Cardiac fibroblast (primary cell): Measurements from ENCODE around the gene HOXB1.

Experiments
- DNase-seq, 2 donors: peaks; one replicate each; pipeline versions ENCODE4 v3.0.0 to v3.0.0-alpha.2; 2010; ENCODE audit warnings: low read depth in 2 of 2
- H3K4me3 ChIP-seq, 2 donors: replicated peaks in 1 of 2; 1 replicate in 1 of 2; 2 replicates in 1 of 2; pipeline ENCODE4 v1.5.1; 2011; ENCODE audit warnings: low read depth in 2 of 2, low read length in 2 of 2, mild to moderate bottlenecking in 2 of 2, moderate library complexity in 1 of 2
- TF ChIP-seq, protein P1 (sequence below): IDR thresholded peaks from one replicate; pipeline ENCODE4 v1.5.1; 2011; ENCODE audit warnings: low read depth, mild to moderate bottlenecking, low read length, inconsistent platforms

Gene HOXB1

DNA sequence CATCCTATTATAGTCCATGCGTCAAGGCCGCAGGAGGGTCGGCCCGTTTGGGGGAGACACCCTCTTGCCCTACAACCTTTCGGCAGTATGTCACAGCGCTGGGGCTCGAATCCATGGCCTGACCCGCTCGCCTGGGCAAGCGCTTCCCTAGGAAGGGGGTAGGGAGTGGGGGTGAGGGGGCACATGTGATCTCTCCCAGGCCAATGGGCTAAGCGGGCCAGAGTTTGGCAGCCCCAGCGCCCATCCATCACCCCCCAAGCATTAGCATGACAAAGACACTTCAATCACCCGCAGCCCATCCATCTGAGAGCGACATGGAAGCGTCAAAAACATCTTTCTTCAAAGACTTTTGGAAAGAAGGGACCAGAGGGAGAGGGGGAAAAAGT is at the start of gene HOXB1:
HOXB1 (minus strand) TSS at position 125 of the 386 bp plus-strand sequence; CDS start at position 18, 107 bp downstream.
- no peak within 1 kb of the TSS for H3K4me3 ChIP-seq

DNA sequence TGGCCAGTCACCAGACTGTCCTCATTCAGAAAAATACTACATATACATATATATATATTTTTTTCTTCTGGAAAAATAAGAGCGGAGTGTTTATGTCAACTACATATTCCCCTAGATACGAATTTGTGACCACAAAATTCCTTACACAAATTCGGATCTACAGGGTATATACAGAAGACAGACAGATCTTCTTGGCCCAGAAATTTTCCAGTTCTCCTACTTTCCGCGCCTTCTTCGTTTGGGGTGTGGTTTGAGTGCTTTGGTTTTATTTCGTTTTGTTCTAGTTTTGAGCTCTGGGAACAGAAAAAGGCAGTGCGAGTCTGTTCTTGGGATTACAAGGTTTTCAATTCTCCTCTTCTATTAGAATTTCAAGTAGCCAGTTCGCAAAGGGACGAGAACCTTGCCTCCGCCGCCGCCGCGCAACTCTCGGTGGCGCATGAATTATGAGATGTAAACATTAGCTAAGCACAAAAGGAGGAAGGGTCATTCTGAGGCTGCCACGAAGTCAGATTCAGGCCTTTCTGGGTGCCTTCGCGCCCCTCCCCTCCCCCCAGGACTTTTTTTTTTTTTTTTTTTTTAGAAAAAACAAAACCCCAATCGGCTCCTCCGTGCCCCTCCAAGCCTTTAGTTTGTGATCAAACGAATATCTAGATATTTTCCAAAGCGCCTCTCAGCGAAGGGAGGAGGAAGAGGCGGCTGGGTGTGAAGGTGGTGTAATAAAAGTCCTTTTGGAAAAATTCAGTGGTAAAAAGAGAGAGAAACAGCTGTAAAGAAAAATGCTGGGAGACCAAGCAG is 49.1 kb upstream of the HOXB1 start:
- TF ChIP-seq, protein P1, sequence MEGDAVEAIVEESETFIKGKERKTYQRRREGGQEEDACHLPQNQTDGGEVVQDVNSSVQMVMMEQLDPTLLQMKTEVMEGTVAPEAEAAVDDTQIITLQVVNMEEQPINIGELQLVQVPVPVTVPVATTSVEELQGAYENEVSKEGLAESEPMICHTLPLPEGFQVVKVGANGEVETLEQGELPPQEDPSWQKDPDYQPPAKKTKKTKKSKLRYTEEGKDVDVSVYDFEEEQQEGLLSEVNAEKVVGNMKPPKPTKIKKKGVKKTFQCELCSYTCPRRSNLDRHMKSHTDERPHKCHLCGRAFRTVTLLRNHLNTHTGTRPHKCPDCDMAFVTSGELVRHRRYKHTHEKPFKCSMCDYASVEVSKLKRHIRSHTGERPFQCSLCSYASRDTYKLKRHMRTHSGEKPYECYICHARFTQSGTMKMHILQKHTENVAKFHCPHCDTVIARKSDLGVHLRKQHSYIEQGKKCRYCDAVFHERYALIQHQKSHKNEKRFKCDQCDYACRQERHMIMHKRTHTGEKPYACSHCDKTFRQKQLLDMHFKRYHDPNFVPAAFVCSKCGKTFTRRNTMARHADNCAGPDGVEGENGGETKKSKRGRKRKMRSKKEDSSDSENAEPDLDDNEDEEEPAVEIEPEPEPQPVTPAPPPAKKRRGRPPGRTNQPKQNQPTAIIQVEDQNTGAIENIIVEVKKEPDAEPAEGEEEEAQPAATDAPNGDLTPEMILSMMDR, result no peak
- DNase-seq, result no peak
- no peak overlapping the region for H3K4me3 ChIP-seq

More for the DNA sequence above, at the start of gene HOXB1:
- TF ChIP-seq, protein P1, result no peak
- DNase-seq, result no peak

DNA sequence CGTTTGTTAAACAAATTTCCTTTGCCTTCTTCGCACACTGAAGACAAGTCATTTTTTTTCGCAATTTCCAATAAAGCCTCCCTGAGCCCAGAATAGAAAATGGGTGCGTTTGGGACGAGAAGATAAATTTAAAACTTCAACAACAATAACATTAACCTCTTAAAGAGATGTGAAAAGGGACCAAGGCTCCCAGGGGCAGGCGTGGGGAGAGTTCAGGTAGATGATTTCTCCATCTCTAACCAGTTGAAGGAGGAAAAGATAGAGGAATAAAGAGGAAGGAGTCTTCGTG is 48.6 kb upstream of the HOXB1 start:
- DNase-seq, result no peak
- no peak overlapping the region for H3K4me3 ChIP-seq
- TF ChIP-seq, protein P1, result no peak

DNA sequence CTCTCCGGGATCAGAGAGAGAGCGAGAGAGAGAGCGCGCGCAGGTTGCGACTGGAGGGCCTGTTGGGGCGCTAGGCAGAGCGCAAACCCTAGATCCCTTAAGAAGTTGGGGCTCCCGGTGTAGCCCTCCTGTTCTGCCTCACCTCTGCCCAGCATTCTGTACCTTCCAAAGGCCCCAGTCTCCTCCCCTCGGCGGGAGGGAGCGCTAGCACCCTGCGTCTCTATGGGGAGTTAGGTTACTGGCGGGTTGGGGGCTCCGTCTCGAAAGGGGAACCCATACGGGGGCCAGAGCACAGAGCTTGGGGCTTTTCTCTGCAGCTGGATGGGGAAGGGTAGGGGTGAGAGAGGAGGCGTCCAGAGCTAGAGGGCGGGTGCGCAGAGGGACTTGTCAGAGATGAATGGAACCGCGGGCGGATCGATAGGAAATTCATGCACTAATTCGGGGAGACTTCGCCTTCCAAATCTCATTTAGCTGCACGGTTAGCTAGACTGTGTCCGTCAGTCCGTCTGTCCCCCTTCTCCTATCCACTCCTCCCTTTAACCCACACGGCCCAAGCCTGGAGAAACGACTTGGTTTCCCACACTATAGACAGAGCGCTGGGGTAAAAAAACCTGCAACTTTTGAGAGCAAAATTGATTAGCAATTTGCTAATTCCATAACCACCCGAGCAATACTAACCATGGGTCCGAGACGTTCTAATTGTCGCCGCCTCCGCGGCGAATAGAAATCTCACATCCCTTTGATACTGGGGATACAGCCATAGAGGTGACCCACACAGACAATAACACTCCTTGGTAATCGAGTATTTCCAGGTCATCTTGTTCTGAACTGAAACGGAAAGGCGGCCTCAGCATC is 48.0 kb upstream of the HOXB1 start:
- no peak for DNase-seq
- TF ChIP-seq, protein P1, result no peak
- H3K4me3 ChIP-seq, result peak overlapping the region; percentile 28 to 57

DNA sequence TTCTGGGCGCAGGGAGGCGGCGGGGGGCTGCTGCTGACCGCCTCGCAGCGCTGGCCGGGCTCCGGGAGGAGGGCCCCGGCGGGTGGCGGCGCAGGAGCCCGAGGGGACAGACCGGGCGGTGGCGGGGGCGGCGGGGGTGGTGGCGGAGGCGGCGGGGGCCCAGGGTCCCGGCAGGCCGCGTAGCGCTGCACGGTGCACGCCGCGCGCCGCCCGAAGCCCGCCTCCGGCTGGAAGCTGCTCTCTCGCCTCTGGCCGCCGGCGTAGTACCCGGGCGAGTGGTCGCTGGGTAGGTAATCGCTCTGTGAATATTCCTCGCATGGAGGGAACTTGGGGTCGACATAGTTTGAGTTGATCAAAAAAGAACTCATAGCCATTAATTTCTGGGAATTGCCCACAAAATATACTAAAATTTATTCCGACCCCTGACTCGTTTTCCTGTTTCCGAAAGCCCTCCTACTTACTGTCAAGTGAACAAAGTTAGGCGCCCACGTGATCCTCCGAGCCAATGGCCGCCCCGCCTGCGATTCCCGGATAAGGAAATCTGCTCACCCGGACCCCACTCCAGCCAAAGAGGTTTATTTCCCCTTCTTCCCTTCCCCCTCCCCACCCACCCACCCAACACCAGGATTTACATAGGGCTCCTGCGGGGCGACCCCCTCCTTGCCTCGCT is 47.3 kb upstream of the HOXB1 start, which contains the start of gene HOXB4:
HOXB4 (minus strand) TSS at position 405 of the 670 bp plus-strand sequence; CDS start at position 374, 31 bp downstream.
- TF ChIP-seq, protein P1, result no peak
- DNase-seq, result peak; percentile 46 to 60
- peak within 1 kb of the TSS; percentile 28 to 57 for H3K4me3 ChIP-seq

DNA sequence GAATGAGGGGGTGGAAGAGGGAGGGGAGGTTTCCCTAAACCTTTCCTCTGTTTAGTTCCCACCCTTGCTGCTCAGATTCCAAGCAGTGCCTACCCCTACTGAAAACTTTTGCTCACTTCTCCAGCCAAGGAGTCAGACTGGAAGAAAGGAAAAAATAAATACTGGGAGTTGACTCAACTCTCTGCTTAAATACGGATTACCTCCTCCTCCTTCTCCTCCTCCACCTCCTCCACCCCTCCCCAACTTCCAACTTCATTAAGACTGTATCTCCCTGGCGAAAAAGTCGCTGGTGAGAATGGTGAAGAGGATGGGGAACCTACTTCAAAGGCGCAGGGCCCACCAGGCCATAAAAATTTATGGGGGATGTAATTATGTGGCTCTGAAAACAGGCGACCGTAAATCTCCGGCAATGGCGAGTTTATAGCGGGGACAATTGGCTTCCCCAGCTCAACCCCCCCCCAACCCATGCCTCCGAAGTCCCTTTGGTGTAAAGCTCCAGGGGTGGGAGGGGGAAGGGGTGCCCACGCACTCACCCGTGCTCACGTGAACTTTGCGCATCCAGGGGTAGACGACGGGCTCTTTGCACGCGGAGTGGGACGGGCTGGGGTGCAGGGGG is 46.6 kb upstream of the HOXB1 start:
- DNase-seq, result no peak
- TF ChIP-seq, protein P1, result no peak
- H3K4me3 ChIP-seq, result peak overlapping the region; percentile 25 to 57
